T47D (cell line): ENCODE results near the gene SAMD9.
"Not testable (repeated sequence)": the region's sequence is repeated elsewhere in the genome, so short reads cannot be mapped to it uniquely, and the experiment has no call there.

Experiments used
- DNase-seq, 2 experiments: peaks; one replicate each; pipeline versions ENCODE4 v3.0.0 to v3.0.0-alpha.2; 2011 to 2012; ENCODE audit warnings: low read depth in 1 of 2, low spot score in 1 of 2
- JUND ChIP-seq: IDR thresholded peaks from 2 replicates; pipeline ENCODE4 v1.6.1; 2012; ENCODE audit warnings: low read depth
- in situ Hi-C: cut with HindIII; loops from 2 replicates; pipeline ENCODE4 v1.10.0; 2016; ENCODE audit warnings: low sequenced_read_pairs, low pct_unique_long_range_greater_than_20kb

The SAMD9 gene

DNA sequence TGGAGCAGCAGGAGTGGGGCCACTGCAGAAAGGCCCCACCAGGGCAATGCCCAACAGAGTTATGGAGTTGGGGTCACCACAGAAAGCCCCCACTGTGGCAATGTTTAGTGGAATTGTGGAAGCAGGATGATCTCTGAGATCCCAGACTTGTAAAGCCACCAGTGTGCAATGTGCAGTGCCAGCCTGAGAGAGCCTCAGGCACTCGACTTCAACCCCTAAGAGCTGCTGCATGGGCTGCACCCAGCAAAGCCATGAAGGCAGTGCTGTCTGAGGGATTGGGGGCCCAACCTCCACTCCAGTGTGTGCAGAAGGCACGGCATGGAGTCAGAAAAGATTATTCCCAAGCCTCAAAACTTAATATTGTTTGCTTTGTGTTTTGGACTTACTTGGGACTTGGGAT is 20.4 kb downstream of the SAMD9 start:
- in situ Hi-C loops: no loop called here
- TF ChIP-seq JUND: no peak
- no peak for DNase-seq

DNA sequence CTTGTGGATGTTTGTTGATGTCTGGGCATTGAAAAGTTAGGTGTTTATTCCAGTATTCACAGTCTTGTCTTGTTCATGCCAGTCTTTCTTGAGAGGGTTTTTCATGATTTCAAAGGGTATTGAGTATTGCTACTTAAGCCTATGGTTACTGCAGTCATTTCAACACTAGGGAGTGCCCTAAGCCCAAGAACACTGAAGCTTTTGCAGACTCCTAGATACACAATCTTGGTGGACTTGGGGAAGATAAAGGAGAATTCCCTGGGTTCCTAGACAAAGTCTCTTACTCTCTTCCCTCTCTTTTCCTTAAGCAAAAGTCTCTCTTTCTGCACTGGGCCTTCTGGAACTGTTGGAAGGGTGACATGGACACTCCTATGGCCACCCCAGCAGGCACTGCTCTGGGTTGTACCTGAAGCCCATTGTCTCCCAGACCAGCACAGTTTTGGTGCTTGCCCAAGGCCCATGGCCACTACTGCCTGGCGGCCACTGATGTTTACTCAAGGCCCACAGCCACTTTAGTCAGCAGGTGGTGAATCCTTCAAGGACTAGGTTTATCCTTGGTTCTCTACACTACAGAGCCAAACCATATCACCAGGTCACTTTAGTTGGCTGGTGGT is 24.9 kb downstream of the SAMD9 start:
- peak in 1 of 2 experiments; percentile 36 for DNase-seq
- in situ Hi-C loops: no loop called here
- TF ChIP-seq JUND: no peak

DNA sequence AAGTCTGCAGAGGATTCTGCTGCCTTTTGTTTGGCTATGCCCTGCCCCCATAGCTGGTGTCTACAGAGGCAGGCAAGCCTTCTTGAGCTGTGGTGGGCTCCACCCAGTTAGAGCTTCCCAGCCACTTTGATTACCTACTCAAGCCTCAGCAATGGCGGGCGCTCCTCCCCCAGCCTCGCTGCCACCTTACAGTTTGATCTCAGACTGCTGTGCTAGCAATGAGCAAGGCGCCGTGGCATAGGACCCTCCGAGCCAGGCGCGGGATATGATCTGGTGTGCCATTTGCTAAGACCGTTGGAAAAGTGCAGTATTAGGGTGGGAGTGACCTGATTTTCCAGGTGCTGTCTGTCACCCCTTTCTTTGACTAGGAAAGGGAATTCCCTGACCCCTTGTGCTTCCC is 44.4 kb downstream of the SAMD9 start:
- in situ Hi-C loops, DNase-seq: not testable (repeated sequence)

DNA sequence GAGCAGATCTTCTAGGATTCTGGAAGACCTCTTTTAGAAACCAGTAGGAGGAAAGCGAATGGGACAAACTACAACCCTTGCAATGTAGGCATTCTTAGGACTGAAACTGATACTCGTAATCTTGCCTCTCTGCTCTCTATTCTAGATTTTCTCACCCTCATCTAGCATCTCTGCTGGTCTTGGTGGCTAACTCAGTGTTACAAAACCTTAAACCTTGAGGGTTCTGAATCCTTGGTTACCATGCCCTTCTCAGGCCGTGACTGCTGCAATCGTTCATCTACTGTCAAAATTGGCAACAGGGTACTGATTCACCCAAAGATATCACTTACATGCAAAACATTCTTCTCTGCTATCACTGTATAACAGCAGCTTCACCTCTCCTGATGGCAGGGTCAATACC is 55.2 kb downstream of the SAMD9 start:
- no peak for DNase-seq
- in situ Hi-C loops: no loop called here
- no peak for TF ChIP-seq JUND

DNA sequence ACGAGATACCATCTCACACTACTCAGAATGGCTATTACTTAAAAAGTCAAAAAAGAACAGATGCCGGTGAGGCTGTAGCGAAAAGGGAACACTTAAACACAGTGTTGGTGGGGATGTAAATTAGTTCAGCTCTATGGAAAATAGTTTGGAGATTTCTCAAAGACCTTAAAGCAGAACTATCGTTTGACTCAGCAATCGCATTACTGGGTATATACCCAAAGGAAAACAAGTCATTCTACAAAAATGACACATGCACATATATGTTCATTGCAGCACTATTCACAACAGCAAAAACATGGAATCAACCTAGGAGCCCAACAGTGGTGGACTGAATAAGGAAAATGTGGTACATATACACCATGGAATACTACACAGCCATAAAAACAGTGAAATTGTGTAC is 56.9 kb downstream of the SAMD9 start:
- in situ Hi-C loops: no loop called here

DNA sequence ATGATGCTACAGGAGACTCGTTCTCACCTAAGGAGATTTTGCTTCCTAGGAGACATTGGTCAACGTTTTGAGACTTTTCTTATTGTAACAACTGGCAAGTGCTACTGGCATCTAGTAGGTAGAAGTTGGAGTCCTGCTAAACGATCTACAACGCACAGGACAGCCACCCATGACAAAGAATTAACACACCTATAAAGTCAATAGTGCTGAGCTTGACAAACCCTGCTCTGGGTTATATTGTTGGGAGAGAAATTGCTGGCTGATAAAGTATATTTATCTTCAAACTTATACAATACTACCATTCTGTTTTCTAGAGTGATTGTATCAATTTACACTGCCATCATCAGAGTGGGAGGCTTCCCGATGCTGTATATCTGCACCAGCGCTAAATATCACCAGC is 57.8 kb downstream of the SAMD9 start:
- TF ChIP-seq JUND: no peak
- in situ Hi-C loops: no loop called here
- no peak for DNase-seq

More for the DNA sequence above, 56.9 kb downstream of the SAMD9 start:
- no peak for TF ChIP-seq JUND
- no peak for DNase-seq

DNA sequence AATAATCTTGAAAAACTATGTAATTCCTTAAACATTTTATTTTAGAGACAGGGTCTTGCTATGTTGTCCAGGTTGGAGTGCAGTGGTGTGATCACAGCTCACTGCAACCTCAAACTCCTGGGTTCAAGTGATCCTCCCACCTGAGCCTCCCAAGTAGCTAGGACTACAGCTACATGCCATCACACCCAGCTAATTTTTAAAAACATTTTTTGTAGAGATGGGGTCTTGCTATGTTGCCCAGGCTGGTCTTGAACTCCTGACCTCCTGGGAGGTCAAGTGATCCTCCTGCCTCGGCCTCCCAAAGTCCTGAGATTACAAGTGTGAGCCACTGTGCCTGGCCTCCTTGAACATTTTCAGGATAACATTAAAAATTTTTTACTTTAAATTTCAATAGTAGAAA is 61.2 kb downstream of the SAMD9 start:
- DNase-seq, in situ Hi-C loops: not testable (repeated sequence)

DNA sequence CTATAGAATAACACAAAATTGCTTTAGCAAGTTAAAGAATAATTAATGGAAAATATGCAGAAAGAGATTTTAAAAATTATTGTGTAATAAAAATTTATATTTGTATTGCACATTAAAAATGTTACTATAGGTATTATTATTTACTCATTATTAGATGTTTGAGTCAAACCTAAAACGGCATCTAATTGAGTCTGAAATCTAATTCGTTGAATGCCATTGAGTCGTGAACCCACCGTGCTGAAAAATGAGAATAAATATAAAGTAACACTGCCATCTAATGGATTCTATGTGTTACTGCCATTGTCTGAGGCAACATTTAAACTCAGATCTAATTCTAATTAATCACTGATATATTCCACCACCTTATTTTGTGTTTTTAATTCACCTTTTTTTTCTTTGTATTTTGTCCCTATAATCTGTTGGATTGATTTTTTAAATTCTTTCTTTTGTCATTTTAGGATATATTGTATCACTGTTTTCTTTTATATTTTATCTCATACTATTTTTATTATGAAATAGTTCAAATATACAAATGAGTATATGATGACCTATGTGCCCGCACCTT is 62.2 kb downstream of the SAMD9 start:
- peak; percentile 23 to 30 for DNase-seq
- TF ChIP-seq JUND: no peak
- in situ Hi-C loops: no loop called here

DNA sequence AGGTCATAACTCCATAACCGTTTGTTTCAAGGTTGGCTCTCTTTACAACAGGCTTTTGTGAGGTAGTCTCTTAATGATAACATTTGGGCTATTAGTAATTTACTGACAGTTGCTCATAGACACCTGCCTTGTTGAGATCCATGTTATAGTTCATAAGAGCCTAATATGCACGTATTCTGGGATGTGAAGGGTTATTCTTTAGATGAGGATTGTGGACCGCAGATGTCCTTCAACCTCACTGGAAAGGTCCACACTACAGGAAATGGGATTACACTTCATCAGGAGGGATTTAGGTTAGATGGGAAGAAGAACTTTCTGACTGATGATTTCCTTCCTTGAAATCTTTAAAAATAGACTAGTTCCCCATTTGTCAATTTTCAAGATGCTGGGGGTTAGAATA is 62.8 kb downstream of the SAMD9 start:
- no peak for TF ChIP-seq JUND
- no peak for DNase-seq
- in situ Hi-C loops: no loop called here

DNA sequence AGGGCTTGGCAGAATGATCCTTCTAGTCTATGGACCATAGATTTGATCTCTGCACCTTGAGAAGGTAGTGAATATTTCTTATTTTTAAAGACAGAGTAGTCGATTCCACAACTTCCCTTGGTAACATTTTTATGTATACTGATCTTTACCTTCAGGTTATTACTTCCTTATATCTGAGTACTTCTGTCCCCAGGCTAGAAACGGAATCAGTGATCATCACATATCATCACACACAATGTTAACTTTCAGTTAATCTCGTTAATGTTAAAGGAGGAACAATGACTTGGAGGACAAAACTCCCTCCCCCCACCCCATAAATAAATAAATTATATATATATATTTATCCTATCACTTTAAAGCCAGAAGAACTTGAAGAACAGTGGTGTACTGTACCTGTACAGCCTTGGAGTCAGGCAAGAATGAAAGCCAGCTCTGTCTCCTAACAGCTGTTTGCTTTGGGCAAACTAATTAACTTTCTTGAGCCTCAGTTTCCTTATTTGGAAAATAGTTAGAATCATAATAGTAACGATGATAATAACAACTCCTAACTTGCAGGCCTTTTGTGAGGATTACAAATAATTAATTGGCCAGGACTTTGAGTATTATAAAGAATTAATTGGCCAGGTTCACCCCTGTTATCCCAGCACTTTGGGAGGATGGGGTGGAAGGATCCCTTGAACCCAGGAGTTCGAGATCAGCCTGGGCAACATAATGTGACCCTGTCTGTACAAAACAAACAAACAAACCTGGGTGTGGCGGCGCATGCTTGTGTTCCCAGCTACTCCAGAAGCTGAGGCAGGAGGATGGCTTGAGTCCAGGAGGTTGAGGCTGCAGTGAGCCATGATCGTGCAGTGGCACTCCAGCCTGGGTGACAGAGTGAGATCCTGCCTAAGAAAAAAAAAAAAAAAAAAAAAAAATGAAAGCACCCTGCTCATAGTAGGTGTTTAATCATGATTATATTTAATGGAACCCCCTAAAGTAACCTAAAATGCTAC is 63.5 kb downstream of the SAMD9 start:
- no peak for TF ChIP-seq JUND
- DNase-seq: no peak
- in situ Hi-C loops: no loop called here

DNA sequence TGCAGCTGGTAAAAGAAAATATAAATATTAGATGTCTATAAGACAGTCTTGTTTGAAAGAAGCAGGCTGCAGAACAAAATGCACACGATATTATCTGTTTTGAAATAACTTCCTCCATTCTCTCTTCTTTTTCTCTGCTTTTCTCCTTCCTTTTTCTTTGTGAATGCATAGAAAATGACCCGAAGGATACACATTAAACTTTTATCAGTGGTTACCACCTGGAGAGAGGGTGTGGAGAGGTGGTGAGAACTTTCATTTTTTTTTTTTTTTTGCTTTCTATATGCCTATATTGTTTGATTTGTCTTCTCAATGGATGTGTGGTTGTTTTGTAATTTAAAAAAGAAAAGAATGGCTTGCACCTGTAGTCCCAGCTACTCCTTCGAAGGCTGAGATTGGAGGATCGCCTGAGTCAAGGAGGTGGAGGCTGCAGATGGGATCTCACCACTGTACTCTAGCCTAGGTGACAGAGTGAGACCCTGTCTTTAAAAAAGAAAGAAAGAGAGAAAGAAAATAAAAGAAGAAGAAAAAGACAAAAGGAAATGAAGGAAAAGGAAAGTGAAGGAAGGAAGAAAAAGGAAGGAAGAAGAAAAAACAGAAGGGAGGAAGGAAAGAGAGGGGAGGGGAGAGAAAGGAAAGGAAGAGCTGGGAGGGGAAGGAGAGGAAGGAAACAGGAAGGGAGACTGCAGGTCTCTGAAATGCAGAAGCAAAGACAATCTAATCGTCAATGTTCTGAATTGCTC is 64.4 kb downstream of the SAMD9 start:
- in situ Hi-C loops: no loop called here
- TF ChIP-seq JUND: no peak
- DNase-seq: no peak

DNA sequence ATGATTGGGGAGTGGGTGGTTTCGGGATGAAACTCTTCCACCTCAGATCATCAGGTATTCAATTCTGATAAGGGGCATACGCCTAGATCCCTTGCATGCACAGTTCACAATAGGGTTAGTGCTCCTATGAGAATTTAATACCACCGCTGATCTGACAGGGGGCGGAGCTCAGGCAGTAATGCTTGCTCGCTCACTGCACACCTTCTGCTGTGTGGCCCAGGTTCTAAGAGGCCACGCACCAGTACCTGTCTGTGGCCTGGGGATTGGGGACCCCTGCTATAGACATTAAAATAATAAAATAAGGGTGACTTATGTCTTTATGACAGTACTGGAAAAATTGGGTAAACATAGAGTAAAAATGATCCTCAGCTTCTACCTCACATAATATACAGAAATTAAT is 66.1 kb downstream of the SAMD9 start:
- in situ Hi-C loops: no loop called here
- no peak for TF ChIP-seq JUND
- no peak for DNase-seq
